ENCODE measurements around the gene ASGR1. TPM values are rescaled to one million over a fixed set of nuclear protein-coding genes. Genes with fewer than 3 reads are reported as not detected.

The ASGR1 gene
- total RNA-seq, 2 experiments from 2014 or later, result 0.63 to 1.3 TPM

DNA sequence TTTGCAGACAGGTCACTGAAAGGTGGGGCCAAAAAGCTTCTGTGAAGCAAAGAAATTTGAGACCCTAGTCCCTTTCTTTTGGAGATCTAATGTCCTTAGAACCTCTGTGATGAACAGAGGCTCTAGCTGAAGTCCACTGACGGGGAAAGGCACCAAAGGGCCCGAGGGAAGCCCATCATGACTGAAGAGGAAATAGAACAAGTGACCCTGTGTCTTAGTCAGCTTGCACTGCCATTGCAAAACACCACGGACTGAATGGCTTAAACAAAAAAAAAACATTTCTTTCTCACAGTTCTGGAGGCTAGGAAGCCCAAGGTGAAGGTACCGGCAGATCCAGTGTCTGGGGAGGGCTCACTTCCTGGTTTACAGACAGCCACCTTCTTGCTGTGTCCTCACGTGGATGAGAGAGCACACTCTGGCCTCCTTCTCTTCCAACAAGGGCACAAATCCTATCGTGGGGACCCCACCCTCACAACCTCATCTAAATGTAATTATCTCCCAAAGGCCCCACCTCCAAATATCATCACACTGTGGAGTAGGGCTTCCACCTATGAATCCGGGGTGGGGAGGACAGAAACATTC lies 40.3 kb downstream of the ASGR1 start:
- DNase-seq (no peak), ATAC-seq (no peak)
- no peak overlapping the region for H3K27ac Mint-ChIP-seq
- no peaks in the 10 kb centered on the region for H3K9me3 Mint-ChIP-seq (ENCODE audit: insufficient read depth)
- H3K36me3 Mint-ChIP-seq (ENCODE audit: low read depth), result no peaks in the 10 kb centered on the region
- CTCF ChIA-PET, result interaction anchor here (11.1 kb wide), 1 partner anchor 89 kb away, joined by 395 read pairs; the partner anchor contains the start of gene SLC16A11
- no peaks in the 10 kb centered on the region for H3K4me1 Mint-ChIP-seq (ENCODE audit: low read depth)
- no peaks in the 10 kb centered on the region for H3K27me3 Mint-ChIP-seq (ENCODE audit: low read depth)
- POLR2A ChIA-PET, result no interaction called here
- H3K4me3 Mint-ChIP-seq, result no peak overlapping the region

DNA sequence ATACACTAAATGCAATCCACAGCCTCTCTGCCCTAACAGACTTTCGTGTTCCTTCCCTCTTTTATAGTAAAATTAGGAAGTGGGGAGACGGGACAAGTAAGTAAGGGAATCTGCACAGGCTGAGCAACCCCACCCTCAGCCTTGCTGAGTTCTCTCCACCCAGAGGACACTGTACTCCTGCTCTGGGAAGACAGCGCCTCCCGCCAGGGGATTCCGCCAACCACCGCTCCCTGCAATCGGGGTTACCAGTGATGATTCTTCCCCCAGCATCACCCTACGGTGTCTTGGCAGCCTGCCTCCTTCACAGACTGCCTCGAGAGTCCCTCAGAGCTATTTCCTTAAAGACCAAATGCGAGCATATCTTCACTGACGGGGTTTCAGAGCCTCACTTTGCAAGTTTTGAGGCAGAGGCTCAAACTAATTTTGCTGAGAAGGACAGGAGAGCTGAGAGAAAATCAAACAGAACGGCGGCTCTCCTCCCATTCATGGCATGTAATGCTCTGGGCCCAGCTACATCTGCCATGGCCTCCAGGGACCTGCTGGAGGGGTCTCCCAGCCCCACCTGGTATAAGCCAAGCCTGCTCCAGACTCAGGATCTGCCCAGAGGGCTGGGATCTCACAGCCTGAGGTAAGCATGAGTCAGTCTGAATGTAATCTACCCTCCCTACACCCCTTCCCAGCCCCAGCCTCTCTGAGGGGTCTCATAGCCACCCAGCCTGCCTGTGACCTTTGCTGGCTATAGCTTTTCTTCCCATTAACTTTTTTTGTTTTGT lies 41.8 kb downstream of the ASGR1 start:
- Mint-ChIP-seq H3K27ac (no peak overlapping the region), H3K9me3 (ENCODE audit: insufficient read depth) (no peaks in the 10 kb centered on the region), H3K4me1 (ENCODE audit: low read depth) (peaks cover 9% of the 10 kb centered on the region), H3K36me3 (ENCODE audit: low read depth) (no peaks in the 10 kb centered on the region), H3K27me3 (ENCODE audit: low read depth) (peaks cover 3% of the 10 kb centered on the region), H3K4me3 (no peak overlapping the region)
- ATAC-seq (no peak), DNase-seq (no peak)
- CTCF ChIA-PET, result interaction anchor here (0.9 to 11.1 kb wide), 18 partner anchors 10 to 226 kb away, joined by 3 to 395 read pairs (median 4); partner anchors contain the start of genes SLC16A11 and SLC2A4
- POLR2A ChIA-PET, result interaction anchor here (1.7 to 2.1 kb wide), 3 partner anchors 85 to 102 kb away, joined by 3 to 9 read pairs (median 6); partner anchors contain the start of gene SLC16A13

DNA sequence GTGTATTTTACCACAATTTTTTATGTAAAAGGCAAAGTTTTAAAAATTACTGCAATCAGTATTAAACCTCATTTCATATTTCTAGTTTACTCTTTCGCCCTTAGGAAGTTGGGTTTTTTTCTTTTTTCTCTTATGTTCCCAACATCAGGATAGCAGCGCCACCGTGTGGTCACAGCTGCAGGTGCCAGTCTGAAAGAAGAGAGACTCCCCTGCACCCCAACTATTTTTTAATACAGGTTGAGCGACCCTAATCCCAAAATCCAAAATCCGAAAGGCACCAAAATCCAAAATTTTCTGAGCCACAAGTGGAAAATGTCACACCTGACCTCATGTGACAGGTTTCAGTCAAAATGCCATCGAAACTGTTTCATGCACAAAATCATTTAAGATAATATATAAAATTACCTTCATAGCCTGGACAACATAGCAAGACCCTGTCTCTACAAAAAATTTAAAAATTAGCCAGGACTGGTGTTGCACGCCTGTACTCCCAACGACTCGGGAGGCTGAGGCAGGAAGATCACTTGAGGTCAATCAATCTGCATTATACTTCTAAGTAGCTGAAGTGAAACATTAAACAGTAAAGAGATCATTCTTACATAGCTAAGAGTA lies 42.8 kb downstream of the ASGR1 start:
- CTCF ChIA-PET, result interaction anchor here (0.9 to 11.1 kb wide), 19 partner anchors 9 to 225 kb away, joined by 3 to 395 read pairs (median 5); partner anchors contain the start of genes SLC16A11 and SLC2A4
- no peak overlapping the region for H3K4me3 Mint-ChIP-seq
- no peak for ATAC-seq

DNA sequence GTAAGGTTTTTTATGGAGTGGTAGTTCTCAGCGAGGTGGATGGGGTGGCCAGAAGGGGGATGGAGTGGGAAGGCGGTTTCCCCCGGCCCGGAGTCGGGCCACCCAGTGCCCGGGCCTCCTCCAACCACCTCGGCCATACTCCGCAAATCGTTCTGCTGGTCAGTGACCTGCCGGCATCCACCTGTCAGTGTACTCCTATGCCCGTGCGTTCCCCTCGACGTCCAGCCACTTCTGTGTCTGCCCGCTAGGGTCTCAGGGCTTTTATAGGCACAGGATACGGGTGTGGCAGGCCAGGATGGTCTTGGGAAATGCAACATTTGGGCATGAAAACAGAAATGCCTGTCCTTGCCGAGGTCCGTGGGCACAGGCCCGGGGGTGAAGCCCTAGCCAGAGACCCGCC lies 45.3 kb downstream of the ASGR1 start:
- ATAC-seq, result no peak
- Mint-ChIP-seq H3K27me3 (ENCODE audit: low read depth) (peaks cover 10% of the 10 kb centered on the region), H3K27ac (no peak overlapping the region), H3K4me3 (no peak overlapping the region), H3K36me3 (ENCODE audit: low read depth) (no peaks in the 10 kb centered on the region), H3K4me1 (ENCODE audit: low read depth) (peaks cover 11% of the 10 kb centered on the region), H3K9me3 (ENCODE audit: insufficient read depth) (no peaks in the 10 kb centered on the region)
- POLR2A ChIA-PET, result interaction anchor here (1.7 to 2.9 kb wide), 2 partner anchors 87 to 113 kb away, joined by 4 to 16 read pairs; no protein-coding TSS in a partner anchor
- CTCF ChIA-PET, result interaction anchor here (0.8 to 11.1 kb wide), 25 partner anchors 9 to 291 kb away, joined by 3 to 395 read pairs (median 4); partner anchors contain the start of genes SLC16A11 and SLC16A13
- no peak for DNase-seq

More for the DNA sequence above, 42.8 kb downstream of the ASGR1 start:
- peak; percentile 84 for DNase-seq
- Mint-ChIP-seq H3K27ac (no peak overlapping the region), H3K27me3 (ENCODE audit: low read depth) (peaks cover 4% of the 10 kb centered on the region), H3K36me3 (ENCODE audit: low read depth) (no peaks in the 10 kb centered on the region), H3K9me3 (ENCODE audit: insufficient read depth) (no peaks in the 10 kb centered on the region), H3K4me1 (ENCODE audit: low read depth) (peaks cover 10% of the 10 kb centered on the region)
- POLR2A ChIA-PET, result interaction anchor here (1.8 to 2.1 kb wide), 2 partner anchors 84 to 90 kb away, joined by 6 to 9 read pairs; no protein-coding TSS in a partner anchor

DNA sequence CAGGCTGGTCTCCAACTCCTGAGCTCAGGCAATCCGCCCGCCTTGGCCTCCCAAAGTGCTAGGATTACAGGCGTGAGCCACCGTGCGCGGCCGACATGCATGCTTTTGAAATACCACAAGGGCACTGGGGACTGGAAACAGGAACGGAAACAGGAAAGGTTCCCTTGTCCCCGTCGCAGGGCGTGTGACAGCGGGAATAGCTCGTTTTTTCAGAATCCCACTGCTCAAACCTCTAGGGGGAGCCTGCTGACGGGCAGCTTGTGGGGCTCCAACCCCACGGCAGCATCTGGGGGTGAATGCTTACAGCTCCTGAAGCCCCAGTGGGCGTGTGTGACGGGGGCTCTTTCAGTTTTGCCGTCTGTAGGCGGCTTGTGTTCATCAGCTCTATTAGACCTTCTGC lies 45.7 kb downstream of the ASGR1 start:
- ChIA-PET CTCF (interaction anchor here (0.6 to 11.1 kb wide), 29 partner anchors 8 to 290 kb away, joined by 3 to 395 read pairs (median 4); partner anchors contain the start of genes SLC16A11 and SLC16A13), POLR2A (interaction anchor here (1.4 to 2.9 kb wide), 3 partner anchors 12 to 112 kb away, joined by 3 to 16 read pairs (median 4); no protein-coding TSS in a partner anchor)
- Mint-ChIP-seq H3K9me3 (ENCODE audit: insufficient read depth) (no peaks in the 10 kb centered on the region), H3K27ac (no peak overlapping the region), H3K4me1 (ENCODE audit: low read depth) (peaks cover 11% of the 10 kb centered on the region), H3K27me3 (ENCODE audit: low read depth) (peaks cover 10% of the 10 kb centered on the region), H3K36me3 (ENCODE audit: low read depth) (no peaks in the 10 kb centered on the region), H3K4me3 (peak overlapping the region; percentile 46)
- ATAC-seq (peak; percentile 50), DNase-seq (peak; percentile 50)

DNA sequence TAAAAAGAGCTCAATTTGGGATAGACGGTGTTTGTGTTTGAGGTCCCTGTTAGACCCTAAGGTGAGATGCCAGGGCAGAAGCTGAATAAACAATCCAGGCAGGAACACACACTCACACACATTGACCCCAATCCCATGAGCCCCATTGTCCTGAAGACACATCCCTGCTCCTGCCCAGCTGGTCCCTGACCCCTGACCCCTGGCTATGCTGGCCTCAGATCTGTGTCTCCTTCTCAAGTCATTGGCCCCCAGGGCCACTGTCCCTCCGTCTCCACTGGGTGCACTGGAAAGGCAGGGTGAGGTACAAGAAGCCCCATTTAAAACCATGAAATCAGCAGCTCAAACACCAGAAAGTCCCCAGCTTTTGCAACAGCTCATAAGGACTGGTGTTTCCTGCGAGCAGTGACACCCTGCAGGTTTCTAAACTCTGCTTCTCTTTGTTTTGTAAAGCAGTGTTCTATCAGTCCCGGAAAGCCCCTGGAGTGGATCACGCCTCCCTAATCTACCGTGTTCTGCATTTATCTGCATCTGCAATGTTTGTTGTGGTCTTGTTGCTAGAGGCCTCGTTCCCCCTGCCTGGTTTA lies 46.6 kb downstream of the ASGR1 start:
- Mint-ChIP-seq H3K9me3 (ENCODE audit: insufficient read depth) (no peaks in the 10 kb centered on the region), H3K4me1 (ENCODE audit: low read depth) (peaks cover 11% of the 10 kb centered on the region), H3K4me3 (no peak overlapping the region), H3K27me3 (ENCODE audit: low read depth) (peaks cover 10% of the 10 kb centered on the region), H3K36me3 (ENCODE audit: low read depth) (no peaks in the 10 kb centered on the region), H3K27ac (peak overlapping the region; percentile 8)
- ATAC-seq (peak; percentile 82), DNase-seq (peak; percentile 48)
- ChIA-PET POLR2A (interaction anchor here (1.3 to 2.9 kb wide), 4 partner anchors 11 to 111 kb away, joined by 3 to 16 read pairs (median 4); partner anchors contain the start of gene SLC16A13), CTCF (interaction anchor here (0.8 to 11.1 kb wide), 21 partner anchors 10 to 289 kb away, joined by 3 to 395 read pairs (median 5); partner anchors contain the start of genes SLC16A11 and SLC16A13)

DNA sequence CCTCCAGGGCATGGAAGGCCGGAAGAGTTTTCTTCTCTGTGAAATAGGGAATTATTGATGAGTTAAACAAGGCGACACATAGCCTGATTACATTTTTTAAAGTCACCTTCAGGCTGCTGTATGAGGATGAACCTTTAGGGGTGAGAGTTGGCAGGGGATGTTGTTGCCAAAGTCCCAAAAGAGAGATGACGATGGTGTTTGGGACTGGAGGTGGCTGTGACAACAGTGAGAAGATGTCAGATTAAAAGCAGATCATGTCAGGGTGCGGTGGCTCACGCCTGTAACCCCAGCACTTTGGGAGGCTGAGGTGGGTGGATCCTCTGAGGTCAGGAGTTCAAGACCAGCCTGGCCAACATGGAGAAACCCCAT lies 47.8 kb downstream of the ASGR1 start:
- no peak for ATAC-seq
- DNase-seq, result no peak
- no peak overlapping the region for H3K27ac Mint-ChIP-seq
- H3K36me3 Mint-ChIP-seq (ENCODE audit: low read depth), result no peaks in the 10 kb centered on the region
- H3K4me1 Mint-ChIP-seq (ENCODE audit: low read depth), result peaks cover 11% of the 10 kb centered on the region
- no peak overlapping the region for H3K4me3 Mint-ChIP-seq
- no peaks in the 10 kb centered on the region for H3K9me3 Mint-ChIP-seq (ENCODE audit: insufficient read depth)
- ChIA-PET CTCF (interaction anchor here (2.4 to 11.1 kb wide), 4 partner anchors 46 to 288 kb away, joined by 10 to 395 read pairs (median 20); partner anchors contain the start of gene SLC16A11), POLR2A (interaction anchor here (2.9 kb wide), 1 partner anchor 85 kb away, joined by 16 read pairs; no protein-coding TSS in a partner anchor)
- peaks cover 10% of the 10 kb centered on the region for H3K27me3 Mint-ChIP-seq (ENCODE audit: low read depth)

DNA sequence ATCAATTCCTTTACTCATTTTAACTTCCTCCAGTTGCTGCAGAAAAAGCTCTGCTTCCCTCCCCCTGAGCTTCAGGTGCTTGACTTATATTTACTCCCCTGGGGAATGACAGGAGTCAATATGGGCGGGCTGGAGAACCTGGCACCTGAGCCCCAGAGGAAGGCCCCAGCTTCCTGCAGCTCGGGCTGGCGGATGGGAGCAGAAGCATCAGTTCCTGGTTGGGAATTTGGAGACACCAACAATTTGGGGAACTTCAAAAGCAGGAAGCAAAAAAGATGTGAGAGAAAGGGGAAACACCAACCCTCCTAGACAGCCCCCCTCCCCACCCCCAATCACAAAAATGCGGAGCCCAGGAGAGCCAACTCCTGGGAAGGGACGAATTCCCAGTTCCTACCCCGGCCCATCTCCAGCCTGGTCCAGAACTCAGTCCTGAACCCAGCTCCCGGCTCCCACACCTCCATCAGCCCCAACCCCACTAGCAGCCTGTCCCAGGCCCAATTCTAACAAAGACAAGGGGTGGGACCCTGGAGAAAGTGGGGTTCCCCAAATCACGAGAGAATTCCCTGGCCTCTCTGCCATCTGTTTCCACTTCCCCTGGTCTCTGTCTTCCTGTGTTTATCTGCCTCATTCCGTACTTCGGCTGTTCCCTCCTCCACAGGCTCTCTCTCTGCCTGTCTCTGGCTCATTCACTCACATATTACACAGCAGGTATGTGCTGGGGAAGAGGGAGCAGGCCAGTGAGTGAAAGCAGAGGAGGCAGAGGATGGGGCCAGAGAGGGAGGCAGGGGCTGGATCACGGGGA lies 48.3 kb downstream of the ASGR1 start:
- Mint-ChIP-seq H3K4me1 (ENCODE audit: low read depth) (peaks cover 11% of the 10 kb centered on the region), H3K36me3 (ENCODE audit: low read depth) (no peaks in the 10 kb centered on the region), H3K9me3 (ENCODE audit: insufficient read depth) (no peaks in the 10 kb centered on the region), H3K27me3 (ENCODE audit: low read depth) (peaks cover 10% of the 10 kb centered on the region), H3K4me3 (no peak overlapping the region), H3K27ac (no peak overlapping the region)
- ATAC-seq (no peak), DNase-seq (no peak)
- ChIA-PET POLR2A (interaction anchor here (2.9 kb wide), 1 partner anchor 84 kb away, joined by 16 read pairs; no protein-coding TSS in a partner anchor), CTCF (interaction anchor here (2.4 kb wide), 1 partner anchor 85 kb away, joined by 11 read pairs; no protein-coding TSS in a partner anchor)

DNA sequence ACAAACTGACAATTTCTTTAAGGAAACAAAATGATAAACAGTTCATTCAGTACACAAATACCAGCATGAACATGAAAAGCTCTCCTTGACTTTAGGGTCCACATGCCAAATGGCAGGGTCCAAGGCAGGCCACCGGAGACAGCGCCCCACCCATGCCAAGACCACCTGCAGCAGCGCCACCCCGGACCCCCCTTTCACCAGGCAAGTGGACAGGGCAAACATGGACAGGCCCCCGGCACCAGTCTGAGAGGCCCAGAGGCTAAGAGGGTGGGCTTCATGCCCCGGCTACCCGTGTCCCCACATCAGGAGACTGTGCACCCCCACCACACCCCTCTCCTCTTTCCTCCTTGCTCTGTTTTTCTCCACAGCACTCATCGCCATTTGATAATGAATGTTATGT lies 49.9 kb downstream of the ASGR1 start:
- Mint-ChIP-seq H3K4me1 (ENCODE audit: low read depth) (peaks cover 11% of the 10 kb centered on the region), H3K4me3 (no peak overlapping the region), H3K27me3 (ENCODE audit: low read depth) (peaks cover 10% of the 10 kb centered on the region), H3K36me3 (ENCODE audit: low read depth) (no peaks in the 10 kb centered on the region), H3K9me3 (ENCODE audit: insufficient read depth) (no peaks in the 10 kb centered on the region), H3K27ac (no peak overlapping the region)
- ChIA-PET POLR2A (no interaction called here), CTCF (interaction anchor here (1.0 to 2.4 kb wide), 2 partner anchors 83 to 84 kb away, joined by 3 to 11 read pairs; no protein-coding TSS in a partner anchor)
- no peak for ATAC-seq
- no peak for DNase-seq

DNA sequence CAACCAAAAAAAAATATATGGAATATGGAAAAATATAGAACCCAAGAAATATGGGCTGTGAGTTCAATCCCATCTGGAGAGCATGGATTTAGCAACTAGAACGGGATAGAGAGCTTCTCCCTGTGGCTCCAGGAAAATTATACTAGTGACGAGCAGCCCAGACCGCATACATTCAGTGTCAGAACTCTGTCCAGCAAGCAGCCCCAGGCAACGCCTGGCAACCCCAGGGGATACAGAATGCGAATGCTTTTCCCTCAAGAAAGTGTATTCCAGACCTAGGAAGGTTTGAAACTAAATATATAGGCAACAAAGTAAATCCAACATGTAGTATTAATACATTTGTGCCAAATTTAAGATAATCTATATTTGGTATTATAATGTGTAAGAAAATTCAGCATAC lies 51.0 kb downstream of the ASGR1 start:
- peaks cover 10% of the 10 kb centered on the region for H3K27me3 Mint-ChIP-seq (ENCODE audit: low read depth)
- ATAC-seq, result no peak
- H3K4me3 Mint-ChIP-seq, result no peak overlapping the region
- no peaks in the 10 kb centered on the region for H3K36me3 Mint-ChIP-seq (ENCODE audit: low read depth)
- peaks cover 8% of the 10 kb centered on the region for H3K4me1 Mint-ChIP-seq (ENCODE audit: low read depth)
- POLR2A ChIA-PET, result no interaction called here
- no peak overlapping the region for H3K27ac Mint-ChIP-seq
- H3K9me3 Mint-ChIP-seq (ENCODE audit: insufficient read depth), result no peaks in the 10 kb centered on the region
- CTCF ChIA-PET, result interaction anchor here (1.4 kb wide), 1 partner anchor 9 kb away, joined by 3 read pairs; no protein-coding TSS in a partner anchor
- DNase-seq, result no peak
